ENCODE results near the gene ENOSF1.

The ENOSF1 gene

DNA sequence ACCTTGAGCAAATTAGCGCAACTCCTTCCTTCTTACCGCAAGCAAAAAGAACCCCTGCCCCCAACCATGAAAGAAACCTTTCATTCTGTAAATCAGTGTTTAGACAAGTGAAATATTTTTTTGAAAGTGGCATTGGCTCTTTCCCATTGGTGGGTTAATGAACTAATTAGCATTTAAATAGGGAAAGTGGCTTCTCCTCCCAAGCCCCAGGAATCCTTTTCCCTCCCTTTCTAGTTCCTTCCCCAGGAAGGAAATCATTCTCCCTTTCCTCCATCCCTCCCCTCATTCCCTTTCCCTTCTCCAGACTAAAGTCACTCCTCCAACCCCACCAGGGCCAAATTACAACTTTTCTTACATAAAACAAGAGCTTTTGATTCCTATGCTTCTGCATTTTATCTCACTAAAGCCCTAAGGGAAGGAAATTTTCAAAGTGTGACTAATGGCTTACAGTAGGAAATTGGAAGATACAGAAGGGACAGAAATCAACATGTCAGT is 77.8 kb downstream of the ENOSF1 start:
- DNase-seq (ENCODE audit: low read depth in 2 of 2) = no peak

DNA sequence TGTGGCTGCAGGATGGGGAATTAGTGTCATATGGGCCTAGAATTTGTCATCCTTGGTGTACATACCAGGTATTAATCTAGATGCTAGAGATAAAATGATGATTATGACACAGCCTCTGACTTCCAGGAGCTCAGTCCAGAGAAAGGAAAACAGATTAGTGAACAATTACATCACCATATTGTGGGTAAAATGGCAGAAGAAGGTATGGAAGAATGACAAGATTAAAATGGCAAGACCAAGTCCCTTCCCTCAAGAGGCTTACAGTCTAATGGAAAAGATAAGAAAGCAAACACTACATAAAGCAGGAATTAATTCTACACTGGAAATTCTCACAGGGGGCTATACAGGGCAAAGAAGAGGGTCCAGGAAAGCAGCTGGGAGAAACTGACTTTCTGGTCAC is 80.9 kb downstream of the ENOSF1 start:
- DNase-seq (ENCODE audit: low read depth in 2 of 2) = no peak

DNA sequence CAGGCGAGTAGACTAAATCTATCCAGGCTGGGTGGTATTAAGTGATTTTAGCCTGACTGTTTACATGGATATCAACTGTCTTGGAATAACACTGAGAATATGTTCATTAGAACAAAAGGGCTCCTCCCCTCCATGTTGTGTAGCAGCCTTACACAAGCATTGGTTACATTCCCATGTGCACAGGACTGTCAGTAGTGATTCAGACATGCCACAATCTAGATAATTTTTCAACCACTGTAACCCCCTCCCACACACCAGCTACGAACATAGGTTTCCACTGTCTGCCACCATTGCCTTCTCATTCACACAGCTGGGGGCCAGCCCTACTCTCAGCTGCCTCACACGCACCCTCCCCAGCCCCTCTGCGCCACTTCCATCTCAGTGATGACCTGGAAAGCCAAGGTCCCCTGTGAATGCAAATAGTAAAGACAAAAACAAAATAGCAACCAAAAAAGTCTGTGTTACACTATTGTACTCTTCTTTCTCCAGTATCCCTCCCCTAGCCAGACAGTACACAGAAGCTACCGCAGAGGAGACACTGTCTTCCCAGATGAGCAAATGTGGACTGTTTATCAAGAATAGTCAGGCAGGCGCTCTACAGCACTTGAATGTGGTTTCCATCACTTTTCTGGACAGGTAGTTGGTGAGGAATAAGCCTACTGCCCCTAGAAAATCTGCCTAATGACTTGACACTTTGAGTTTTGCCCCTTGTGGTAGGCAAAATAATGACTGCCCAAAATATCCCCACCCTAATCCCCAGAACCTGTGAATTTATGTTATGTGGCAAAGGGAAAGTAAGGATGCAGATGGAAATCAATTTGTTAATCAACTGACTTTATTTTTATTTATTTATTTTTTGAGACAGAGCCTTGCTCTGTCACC is 82.9 kb downstream of the ENOSF1 start:
- DNase-seq (ENCODE audit: low read depth in 2 of 2) = no peak

DNA sequence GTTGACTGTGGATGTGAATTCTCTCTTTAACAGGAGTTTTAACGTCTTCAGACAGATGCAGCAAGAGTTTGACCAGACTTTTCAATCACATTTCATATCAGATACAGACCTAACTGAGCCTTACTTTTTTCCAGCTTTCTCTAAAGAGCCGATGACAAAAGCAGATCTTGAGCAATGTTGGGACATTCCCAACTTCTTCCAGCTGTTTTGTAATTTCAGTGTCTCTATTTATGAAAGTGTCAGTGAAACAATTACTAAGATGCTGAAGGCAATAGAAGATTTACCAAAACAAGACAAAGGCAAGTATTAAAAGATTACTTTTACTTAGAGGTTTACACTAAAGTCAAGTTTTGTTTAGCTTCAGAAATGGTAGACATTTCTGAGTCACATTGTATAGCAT is 85.2 kb downstream of the ENOSF1 start:
- DNase-seq (ENCODE audit: low read depth in 2 of 2) = no peak

DNA sequence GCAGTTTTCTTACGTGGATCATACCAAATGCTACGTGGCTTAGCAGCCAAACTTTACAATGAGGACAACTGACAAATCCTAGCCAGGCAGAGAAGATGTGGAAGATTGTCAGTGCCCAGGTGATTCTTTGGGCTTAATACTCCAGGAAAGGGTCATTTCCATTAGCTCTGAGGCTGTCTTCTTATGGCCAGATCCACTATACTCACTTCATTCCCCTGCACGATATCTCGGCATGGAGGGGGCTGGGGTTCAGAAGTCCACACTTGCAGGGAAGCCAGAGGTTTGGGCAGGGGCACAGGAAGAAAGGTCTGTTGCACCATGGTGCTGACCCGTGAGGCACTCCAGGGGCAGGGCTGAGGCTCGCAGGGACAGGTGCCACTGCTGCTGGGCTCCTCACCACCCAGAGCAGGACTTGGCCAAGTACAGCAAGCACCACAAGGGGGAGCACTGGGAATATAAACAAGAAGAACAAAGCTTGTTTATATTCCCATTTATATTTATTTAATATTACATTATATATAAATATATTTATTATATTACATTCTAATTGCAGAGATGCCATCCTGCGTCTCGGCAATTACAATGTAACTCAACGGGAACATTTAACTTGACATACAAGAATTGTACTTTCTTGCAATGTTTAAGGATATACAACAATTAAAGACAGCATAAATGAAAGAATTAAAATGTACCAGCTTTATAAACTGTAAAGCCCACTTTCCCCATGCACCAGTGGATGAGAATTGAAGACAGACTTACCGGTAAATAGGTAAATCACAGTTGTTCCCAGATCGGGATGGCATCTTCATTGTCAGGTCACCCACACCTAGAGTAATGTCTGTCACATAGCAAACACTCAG is 88.4 kb downstream of the ENOSF1 start:
- peak; percentile 10 to 15 for DNase-seq (ENCODE audit: low read depth in 2 of 2)

DNA sequence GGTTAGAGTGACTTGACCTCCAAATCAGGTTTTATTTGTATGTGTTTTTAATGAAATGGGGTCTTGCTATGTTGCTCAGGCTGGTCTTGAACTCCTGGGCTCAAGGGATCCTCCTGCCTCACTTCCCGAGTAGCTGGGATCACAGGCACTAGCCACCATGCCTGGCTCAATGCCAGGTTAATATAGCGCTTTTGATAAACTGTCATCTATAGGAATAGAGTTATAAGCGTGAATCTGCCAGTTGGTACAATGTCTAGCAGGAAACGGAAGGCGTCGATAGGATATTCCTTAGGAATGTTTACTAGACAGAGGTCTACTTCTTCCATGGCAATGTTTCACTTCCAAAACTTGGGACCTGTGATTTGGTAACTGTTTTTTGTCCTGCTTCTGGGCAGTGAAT is 90.1 kb downstream of the ENOSF1 start:
- DNase-seq (ENCODE audit: low read depth in 2 of 2) = no peak

DNA sequence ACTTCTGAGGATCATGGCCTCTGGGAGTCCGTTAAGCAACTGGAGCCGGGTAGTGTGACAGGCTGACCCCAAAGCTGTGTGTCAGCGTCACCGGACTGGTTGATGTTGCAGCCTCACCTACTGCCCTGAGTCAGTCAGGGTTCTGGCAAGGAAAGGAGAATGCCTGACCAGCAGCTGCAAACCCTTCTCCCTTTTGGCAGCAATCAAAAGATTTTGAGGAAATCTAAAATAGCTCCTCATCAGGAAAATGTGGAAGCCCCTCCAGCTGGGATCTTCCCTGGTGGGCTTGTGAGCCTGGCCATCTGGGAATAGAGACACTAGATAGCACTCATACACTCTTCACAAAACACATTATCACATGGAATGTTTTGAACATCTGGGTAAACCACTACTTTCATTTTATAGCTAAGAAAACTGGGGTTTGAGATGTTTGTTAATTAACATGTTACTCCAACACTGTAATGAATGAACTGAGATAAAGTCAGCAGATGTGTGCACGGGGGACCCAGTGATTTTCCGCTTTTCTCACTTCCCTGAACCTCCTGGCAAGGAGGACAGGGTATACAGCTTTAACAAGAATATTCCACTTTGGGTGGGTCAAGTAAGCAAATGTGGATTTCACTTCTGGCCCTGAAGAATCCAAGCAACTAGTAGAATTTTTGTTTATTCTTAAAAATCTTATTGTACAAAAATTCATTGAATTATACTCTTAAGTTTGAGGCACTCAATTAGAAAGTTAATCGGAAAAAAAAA is 91.0 kb downstream of the ENOSF1 start:
- no peak for DNase-seq (ENCODE audit: low read depth in 2 of 2)
